Breast epithelium (tissue), 3 donors: ENCODE measurements around the gene DEDD2.

Source experiments
- POLR2A ChIP-seq: fragments of 450-650 bp; IDR thresholded peaks from one replicate; pipeline ENCODE4 v1.6.1; 2016; ENCODE audit warnings: antibody characterized with exemption, mild to moderate bottlenecking, moderate library complexity
- TF ChIP-seq, protein P1 (sequence below), 3 donors: fragments of 450-650 bp; IDR thresholded peaks; one replicate each; pipeline ENCODE4 v1.5.1; 2016 to 2017; ENCODE audit warnings: antibody characterized with exemption in 3 of 3, mild to moderate bottlenecking in 3 of 3, moderate library complexity in 3 of 3

DNA sequence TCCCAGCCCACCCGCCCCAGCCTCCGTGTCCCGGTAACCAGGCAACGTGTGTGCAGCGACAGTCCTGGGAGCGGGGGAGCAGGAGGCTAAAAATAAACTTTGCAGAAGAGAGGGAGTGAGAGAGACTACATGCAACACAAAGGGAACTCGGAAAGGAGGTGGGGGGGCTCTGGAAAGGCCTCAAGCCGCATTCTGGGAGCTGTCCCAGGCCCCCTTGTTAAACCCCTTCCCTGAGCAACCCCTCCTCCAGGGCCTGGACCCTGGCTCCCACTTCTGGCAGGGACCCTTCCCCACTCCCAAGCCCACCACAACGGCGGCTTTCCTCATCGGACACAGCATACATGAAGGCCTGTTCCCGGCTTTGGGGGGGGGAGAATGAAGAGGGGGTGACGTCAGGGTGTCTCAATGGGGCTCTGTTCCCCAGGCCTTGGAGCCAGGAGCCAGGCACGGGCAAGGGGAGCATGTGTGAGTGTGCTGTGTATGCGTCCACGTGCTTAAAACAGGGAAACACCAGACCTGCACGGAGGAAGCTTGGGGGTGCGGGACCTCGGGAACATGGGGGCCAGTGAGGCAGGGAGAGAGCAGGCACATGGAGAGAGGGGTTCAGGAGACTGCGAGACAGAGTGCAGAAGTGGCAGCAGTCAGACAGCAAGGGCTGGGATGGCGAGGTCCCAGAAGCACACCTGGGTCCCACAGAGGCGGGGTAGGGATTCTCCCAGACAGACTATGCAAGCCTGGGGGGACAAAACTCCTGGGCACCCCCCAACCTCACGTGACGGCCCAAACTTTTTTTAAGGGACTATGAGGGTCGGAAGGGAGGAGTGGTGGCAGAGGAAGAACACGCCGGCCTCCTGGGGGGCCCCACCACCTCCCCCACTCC is 35.1 kb upstream of the DEDD2 start:
- TF ChIP-seq, protein P1, sequence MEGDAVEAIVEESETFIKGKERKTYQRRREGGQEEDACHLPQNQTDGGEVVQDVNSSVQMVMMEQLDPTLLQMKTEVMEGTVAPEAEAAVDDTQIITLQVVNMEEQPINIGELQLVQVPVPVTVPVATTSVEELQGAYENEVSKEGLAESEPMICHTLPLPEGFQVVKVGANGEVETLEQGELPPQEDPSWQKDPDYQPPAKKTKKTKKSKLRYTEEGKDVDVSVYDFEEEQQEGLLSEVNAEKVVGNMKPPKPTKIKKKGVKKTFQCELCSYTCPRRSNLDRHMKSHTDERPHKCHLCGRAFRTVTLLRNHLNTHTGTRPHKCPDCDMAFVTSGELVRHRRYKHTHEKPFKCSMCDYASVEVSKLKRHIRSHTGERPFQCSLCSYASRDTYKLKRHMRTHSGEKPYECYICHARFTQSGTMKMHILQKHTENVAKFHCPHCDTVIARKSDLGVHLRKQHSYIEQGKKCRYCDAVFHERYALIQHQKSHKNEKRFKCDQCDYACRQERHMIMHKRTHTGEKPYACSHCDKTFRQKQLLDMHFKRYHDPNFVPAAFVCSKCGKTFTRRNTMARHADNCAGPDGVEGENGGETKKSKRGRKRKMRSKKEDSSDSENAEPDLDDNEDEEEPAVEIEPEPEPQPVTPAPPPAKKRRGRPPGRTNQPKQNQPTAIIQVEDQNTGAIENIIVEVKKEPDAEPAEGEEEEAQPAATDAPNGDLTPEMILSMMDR (IDR thresholded peaks at IDR 0.05), result no peak
- TF ChIP-seq POLR2A, result no peak
